Measurements from ENCODE around the gene THBS4.

GRCh38 chr5:80124121-80124918, 89.2 kb downstream of the THBS4 start:
- TF ChIP-seq POLR2A (IDR thresholded peaks at IDR 0.05): no peak
- no peak for TF ChIP-seq CTCF (IDR thresholded peaks at IDR 0.05)
